Measurements from ENCODE around the gene SLC7A8.
A peak's percentile ranks its signal among the peaks of the same experiment; 100 is the strongest.

SLC7A8 gene

DNA sequence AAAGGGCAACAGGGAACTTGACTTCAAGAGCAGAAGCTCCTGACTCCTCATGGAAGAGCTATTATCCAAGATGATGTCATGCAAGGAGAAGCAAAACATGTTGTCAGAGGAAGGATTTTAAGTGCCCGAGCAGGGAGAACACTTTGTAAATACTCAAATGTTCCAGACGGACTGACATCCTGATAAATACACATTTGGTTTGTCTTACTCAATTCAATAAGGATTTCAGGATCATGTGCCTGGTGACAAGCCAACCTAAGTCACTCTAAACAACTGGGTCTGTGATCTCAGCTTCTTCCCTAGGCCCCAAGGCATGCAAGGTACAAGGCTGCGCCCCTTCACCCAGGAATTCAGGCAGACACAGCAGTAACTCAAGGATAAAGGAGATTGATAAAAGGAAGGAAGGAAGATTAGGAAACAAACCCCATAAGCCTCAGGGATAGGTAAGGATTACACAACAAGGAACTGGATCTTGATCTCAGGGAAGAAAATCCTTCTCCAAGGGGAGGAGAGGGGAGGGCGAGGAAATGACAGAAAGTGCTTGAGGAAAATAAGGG lies 37.6 kb downstream of the SLC7A8 start:
- Mint-ChIP-seq H3K27ac (peak overlapping the region; percentile 93), H3K27me3 (ENCODE audit: low read depth, poor library complexity) (no peaks in the 10 kb centered on the region), H3K4me1 (peaks cover 36% of the 10 kb centered on the region), H3K36me3 (ENCODE audit: low read depth) (peaks cover 67% of the 10 kb centered on the region), H3K4me3 (no peak overlapping the region), H3K9me3 (peaks cover 16% of the 10 kb centered on the region)
- TF ChIP-seq, protein P1, sequence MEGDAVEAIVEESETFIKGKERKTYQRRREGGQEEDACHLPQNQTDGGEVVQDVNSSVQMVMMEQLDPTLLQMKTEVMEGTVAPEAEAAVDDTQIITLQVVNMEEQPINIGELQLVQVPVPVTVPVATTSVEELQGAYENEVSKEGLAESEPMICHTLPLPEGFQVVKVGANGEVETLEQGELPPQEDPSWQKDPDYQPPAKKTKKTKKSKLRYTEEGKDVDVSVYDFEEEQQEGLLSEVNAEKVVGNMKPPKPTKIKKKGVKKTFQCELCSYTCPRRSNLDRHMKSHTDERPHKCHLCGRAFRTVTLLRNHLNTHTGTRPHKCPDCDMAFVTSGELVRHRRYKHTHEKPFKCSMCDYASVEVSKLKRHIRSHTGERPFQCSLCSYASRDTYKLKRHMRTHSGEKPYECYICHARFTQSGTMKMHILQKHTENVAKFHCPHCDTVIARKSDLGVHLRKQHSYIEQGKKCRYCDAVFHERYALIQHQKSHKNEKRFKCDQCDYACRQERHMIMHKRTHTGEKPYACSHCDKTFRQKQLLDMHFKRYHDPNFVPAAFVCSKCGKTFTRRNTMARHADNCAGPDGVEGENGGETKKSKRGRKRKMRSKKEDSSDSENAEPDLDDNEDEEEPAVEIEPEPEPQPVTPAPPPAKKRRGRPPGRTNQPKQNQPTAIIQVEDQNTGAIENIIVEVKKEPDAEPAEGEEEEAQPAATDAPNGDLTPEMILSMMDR (IDR thresholded peaks at IDR 0.05): no peak
- no peak for DNase-seq

DNA sequence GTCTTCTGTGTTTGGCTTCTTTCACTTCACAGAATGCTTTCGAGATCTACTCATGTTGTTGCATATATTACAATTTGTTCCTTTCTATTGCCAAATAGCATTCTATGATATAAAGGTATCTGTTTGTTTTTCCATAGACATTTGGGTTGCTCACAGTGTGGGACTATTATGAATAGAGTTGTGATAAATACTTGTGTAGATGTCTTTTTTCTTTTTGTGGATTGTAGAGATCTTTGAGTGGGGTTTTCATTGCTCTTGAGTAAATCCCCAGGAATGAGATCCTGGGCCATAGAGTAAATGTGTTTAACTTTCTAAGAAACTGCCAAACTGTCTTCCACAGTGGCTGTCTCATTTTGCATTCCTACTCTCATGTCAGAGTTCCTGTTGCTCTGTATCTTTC lies 39.5 kb downstream of the SLC7A8 start:
- no peak overlapping the region for H3K4me3 Mint-ChIP-seq
- DNase-seq: no peak
- H3K4me1 Mint-ChIP-seq: peaks cover 39% of the 10 kb centered on the region
- no peaks in the 10 kb centered on the region for H3K27me3 Mint-ChIP-seq (ENCODE audit: low read depth, poor library complexity)
- H3K9me3 Mint-ChIP-seq: peaks cover 12% of the 10 kb centered on the region
- H3K27ac Mint-ChIP-seq: no peak overlapping the region
- TF ChIP-seq, protein P1 (IDR thresholded peaks at IDR 0.05): no peak
- H3K36me3 Mint-ChIP-seq (ENCODE audit: low read depth): peaks cover 68% of the 10 kb centered on the region

DNA sequence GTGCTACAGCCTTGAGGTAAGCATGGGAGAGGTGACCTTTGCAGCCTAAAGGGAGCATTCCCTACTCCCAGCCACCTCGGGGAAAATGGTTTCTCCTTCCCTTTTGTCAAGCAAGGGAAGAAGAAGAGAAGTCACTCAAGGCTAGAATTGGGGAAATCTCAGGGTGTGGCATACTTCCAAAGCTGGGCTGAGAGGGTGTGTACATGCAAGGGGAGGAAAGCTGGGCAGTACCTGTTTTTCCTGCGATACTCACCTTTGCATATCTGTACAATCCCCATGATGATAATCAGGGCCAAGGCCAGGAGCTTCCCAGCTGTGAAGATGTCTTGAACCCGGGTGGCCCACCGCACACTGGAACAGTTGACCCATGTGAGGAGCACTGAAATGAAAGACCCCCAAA lies 40.6 kb downstream of the SLC7A8 start:
- Mint-ChIP-seq H3K36me3 (ENCODE audit: low read depth) (peaks cover 64% of the 10 kb centered on the region), H3K27me3 (ENCODE audit: low read depth, poor library complexity) (no peaks in the 10 kb centered on the region), H3K4me3 (no peak overlapping the region), H3K4me1 (peaks cover 39% of the 10 kb centered on the region), H3K9me3 (peaks cover 6% of the 10 kb centered on the region), H3K27ac (no peak overlapping the region)
- TF ChIP-seq, protein P1 (IDR thresholded peaks at IDR 0.05): no peak
- no peak for DNase-seq

DNA sequence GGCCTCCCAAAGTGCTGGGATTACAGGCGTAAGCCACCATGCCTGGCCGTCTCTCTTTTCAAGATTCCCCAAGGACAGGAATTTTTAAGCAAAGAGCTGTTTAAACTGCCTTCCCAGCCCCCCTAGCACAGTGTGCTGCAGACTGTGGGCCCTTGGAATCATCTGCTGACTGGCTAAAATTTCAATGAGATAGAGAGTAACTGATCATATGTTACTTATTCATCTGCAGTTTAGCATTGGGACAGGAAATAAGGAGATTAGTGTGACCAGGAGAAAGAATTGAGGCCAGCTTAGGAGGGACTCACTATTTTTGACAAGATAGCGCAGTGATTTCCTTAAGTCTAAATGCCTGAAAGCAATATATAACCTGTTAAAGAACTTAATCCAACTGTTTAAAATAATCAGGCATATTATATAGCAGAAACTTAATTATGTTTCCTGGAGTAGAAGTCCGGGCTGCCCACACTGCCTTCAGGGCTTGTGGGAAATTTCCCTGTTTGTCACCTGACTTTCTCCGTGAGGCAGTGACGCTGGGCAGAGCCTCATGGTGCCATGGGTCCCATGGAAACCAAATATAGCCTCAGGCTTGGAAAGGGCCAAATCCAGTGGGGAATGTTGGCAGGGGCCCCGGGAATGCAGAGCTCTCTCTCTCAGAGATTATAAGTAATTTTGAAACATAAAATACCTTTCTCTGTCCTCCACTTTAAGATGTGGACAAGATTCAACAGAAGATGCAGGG lies 41.6 kb downstream of the SLC7A8 start:
- Mint-ChIP-seq H3K27me3 (ENCODE audit: low read depth, poor library complexity) (no peaks in the 10 kb centered on the region), H3K9me3 (no peaks in the 10 kb centered on the region), H3K4me1 (peaks cover 35% of the 10 kb centered on the region), H3K36me3 (ENCODE audit: low read depth) (peaks cover 61% of the 10 kb centered on the region), H3K4me3 (no peak overlapping the region), H3K27ac (no peak overlapping the region)
- no peak for DNase-seq
- TF ChIP-seq, protein P1 (IDR thresholded peaks at IDR 0.05): no peak

DNA sequence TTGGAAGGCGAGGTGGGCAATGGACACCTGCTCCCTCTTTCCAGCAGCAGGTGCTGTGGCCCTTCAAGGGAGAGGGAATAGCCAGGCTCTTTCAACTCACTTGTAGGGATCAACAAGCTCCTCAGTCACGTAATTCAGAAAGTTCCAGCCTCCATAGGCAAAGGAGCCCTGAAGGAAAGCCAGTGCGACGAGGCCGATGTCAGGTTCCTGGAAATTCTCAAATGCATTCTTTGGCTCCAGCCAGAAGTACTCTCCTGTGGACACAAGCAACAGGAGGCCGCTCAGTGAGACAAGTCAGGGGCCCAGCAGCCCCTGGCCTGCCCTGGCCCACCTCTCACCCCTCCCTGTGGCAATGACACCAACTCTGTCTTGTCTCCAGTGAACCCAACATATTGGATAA lies 43.1 kb downstream of the SLC7A8 start:
- TF ChIP-seq, protein P1 (IDR thresholded peaks at IDR 0.05): no peak
- Mint-ChIP-seq H3K4me3 (no peak overlapping the region), H3K36me3 (ENCODE audit: low read depth) (peaks cover 48% of the 10 kb centered on the region), H3K27ac (peak overlapping the region; percentile 77), H3K9me3 (no peaks in the 10 kb centered on the region), H3K4me1 (peaks cover 24% of the 10 kb centered on the region), H3K27me3 (ENCODE audit: low read depth, poor library complexity) (no peaks in the 10 kb centered on the region)
- no peak for DNase-seq

DNA sequence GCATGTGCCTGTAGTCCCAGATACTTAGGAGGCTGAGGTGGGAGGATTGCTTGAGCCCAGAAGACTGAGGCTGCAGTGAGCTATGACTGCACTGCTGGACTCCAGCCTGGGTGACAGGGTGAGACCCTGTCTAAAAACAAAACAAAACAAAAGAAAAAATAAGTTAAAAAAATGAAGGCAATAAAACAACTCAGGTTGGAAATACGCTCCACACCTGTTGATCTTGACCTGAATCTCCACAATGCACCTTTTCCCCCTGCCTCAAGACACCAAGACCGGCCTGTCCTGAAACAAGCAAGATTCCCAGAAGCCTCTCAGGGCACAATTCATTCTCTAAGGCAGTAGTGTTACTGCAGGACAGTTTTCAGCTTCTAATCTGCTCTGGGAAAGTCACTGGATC lies 43.6 kb downstream of the SLC7A8 start:
- TF ChIP-seq, protein P1 (IDR thresholded peaks at IDR 0.05): no peak
- Mint-ChIP-seq H3K36me3 (ENCODE audit: low read depth) (peaks cover 48% of the 10 kb centered on the region), H3K27me3 (ENCODE audit: low read depth, poor library complexity) (no peaks in the 10 kb centered on the region), H3K4me3 (no peak overlapping the region), H3K27ac (peak overlapping the region; percentile 77), H3K4me1 (peaks cover 24% of the 10 kb centered on the region), H3K9me3 (no peaks in the 10 kb centered on the region)
- DNase-seq: no peak
